Measurements from ENCODE around the gene PAFAH1B2.
"Not testable (repeated sequence)": the region's sequence is repeated elsewhere in the genome, so short reads cannot be mapped to it uniquely, and the experiment has no call there.

The PAFAH1B2 gene

GRCh38 chr11:117128289-117128688 lies 15.8 kb upstream of the PAFAH1B2 start:
- DNase-seq: no peak

GRCh38 chr11:117130396-117130795 lies 13.7 kb upstream of the PAFAH1B2 start:
- DNase-seq: not testable (repeated sequence)

- no peak for DNase-seq
These were observed 13.2 kb upstream of the PAFAH1B2 start for GRCh38 chr11:117130879-117131278.

GRCh38 chr11:117134431-117134830 lies 9.7 kb upstream of the PAFAH1B2 start:
- no peak for DNase-seq

- not testable (repeated sequence) for DNase-seq
These were observed 9.1 kb upstream of the PAFAH1B2 start for GRCh38 chr11:117134979-117135378.

- not testable (repeated sequence) for DNase-seq
These were observed 6.6 kb upstream of the PAFAH1B2 start for GRCh38 chr11:117137223-117138086.

GRCh38 chr11:117143390-117143789 lies 697 bp upstream of the PAFAH1B2 start:
- peak in 1 of 2 experiments; percentile 40 for DNase-seq

GRCh38 chr11:117144477-117145392 lies 648 bp downstream of the PAFAH1B2 start:
- DNase-seq: peak in 1 of 2 experiments; percentile 50

GRCh38 chr11:117145393-117145761 lies 1.3 kb downstream of the PAFAH1B2 start:
- peak in 1 of 2 experiments; percentile 20 for DNase-seq

GRCh38 chr11:117146521-117146920 lies 2.4 kb downstream of the PAFAH1B2 start:
- no peak for DNase-seq

- no peak for DNase-seq
These were observed 8.0 kb downstream of the PAFAH1B2 start for GRCh38 chr11:117152066-117152465.

GRCh38 chr11:117154468-117154867 lies 10.4 kb downstream of the PAFAH1B2 start:
- DNase-seq: no peak

GRCh38 chr11:117157507-117157906 lies 13.4 kb downstream of the PAFAH1B2 start:
- DNase-seq: no peak

- no peak for DNase-seq
These were observed 15.8 kb downstream of the PAFAH1B2 start for GRCh38 chr11:117159892-117160291.

GRCh38 chr11:117160826-117161225 lies 16.7 kb downstream of the PAFAH1B2 start:
- DNase-seq: no peak

- DNase-seq: no peak
These were observed 22.4 kb downstream of the PAFAH1B2 start for GRCh38 chr11:117166491-117166890.

- DNase-seq: no peak
These were observed 25.6 kb downstream of the PAFAH1B2 start for GRCh38 chr11:117169736-117170135.

GRCh38 chr11:117170210-117170609 lies 26.1 kb downstream of the PAFAH1B2 start:
- no peak for DNase-seq

GRCh38 chr11:117171007-117171403 lies 26.9 kb downstream of the PAFAH1B2 start:
- no peak for DNase-seq

- no peak for DNase-seq
These were observed 27.4 kb downstream of the PAFAH1B2 start for GRCh38 chr11:117171404-117172061.

- no peak for DNase-seq
These were observed 28.8 kb downstream of the PAFAH1B2 start for GRCh38 chr11:117172724-117173421.

- no peak for DNase-seq
These were observed 31.0 kb downstream of the PAFAH1B2 start for GRCh38 chr11:117175104-117175503.
